ENCODE measurements around the gene MRPL37. TPM values are rescaled to one million over a fixed set of nuclear protein-coding genes. Genes with fewer than 3 reads are reported as not detected.

Gene MRPL37
- total and polyA plus RNA-seq, 2 donors (not counting 3 experiments of a cell fraction or from before 2014, with no cell fraction given) = 45.0 to 109 TPM

- FAIRE-seq = no peak
- CTCF ChIA-PET = interaction anchor here (1.0 to 2.6 kb wide), 11 partner anchors 10 to 299 kb away, joined by 3 to 20 read pairs (median 6); no protein-coding TSS in a partner anchor
Measured at GRCh38 chr1:54200519-54200997, 591 bp downstream of the MRPL37 start.

More at GRCh38 chr1:54200519-54200997, 591 bp downstream of the MRPL37 start:
- peak overlapping the region; percentile 79 for H3K9ac ChIP-seq (replicated peaks; ENCODE audit: extremely low read depth, insufficient read depth, low read length)
- peak overlapping the region; percentile 68 for H3K4me2 ChIP-seq (ENCODE audit: insufficient read depth, low read length)
- H3K4me1 ChIP-seq (ENCODE audit: control insufficient read depth, extremely low read depth, insufficient read depth, low read length) = peaks cover 19% of the 10 kb centered on the region
- dilution Hi-C loops (cut with MboI; ENCODE audit: extremely low pct_ligation_motif_present, low sequenced_read_pairs) = no loop called here
- no peak for DNase-seq (ENCODE audit: low read depth, low spot score)
- no peak for TF ChIP-seq MAX (IDR thresholded peaks at IDR 0.05; ENCODE audit: insufficient read depth, insufficient read length)
- TF ChIP-seq GATA2 (IDR thresholded peaks at IDR 0.05; ENCODE audit: insufficient read depth, insufficient read length, low read depth, low read length) = no peak
- TF ChIP-seq JUN (IDR thresholded peaks at IDR 0.05; ENCODE audit: borderline replicate concordance, insufficient read depth, insufficient read length, low read depth) = no peak
- no peak for TF ChIP-seq MYC (IDR thresholded peaks at IDR 0.05; ENCODE audit: low read depth, low read length)
- no peak for TF ChIP-seq POLR2AphosphoS5 (IDR thresholded peaks at IDR 0.05; ENCODE audit: insufficient read depth, low read depth, low read length)
- no peak for TF ChIP-seq CTCF (IDR thresholded peaks at IDR 0.05; ENCODE audit: extremely low read depth in 1 of 2, insufficient read depth in 1 of 2, low read depth in 1 of 2, low read length in 2 of 2)
- TF ChIP-seq EZH2 (IDR thresholded peaks at IDR 0.05; ENCODE audit: borderline replicate concordance, low read depth, low read length, severe bottlenecking) = no peak
- no peak for TF ChIP-seq FOS (IDR thresholded peaks at IDR 0.05; ENCODE audit: borderline replicate concordance, insufficient read depth, low read length)
- TF ChIP-seq POLR2A (IDR thresholded peaks at IDR 0.05; ENCODE audit: low read depth, low read length) = no peak
- no peaks in the 10 kb centered on the region for H4K20me1 ChIP-seq (replicated peaks; ENCODE audit: control insufficient read depth, extremely low read depth, insufficient read depth, low read length)
- H2AFZ ChIP-seq (ENCODE audit: low read depth, low read length) = peak overlapping the region; percentile 86
- intact Hi-C loops (cut with micrococcal nuclease) = loop anchor here (1.0 to 5.0 kb wide), 4 partner anchors 80 to 287 kb away; partner anchors contain the start of genes SSBP3, TCEANC2 and TMEM59
- H3K79me2 ChIP-seq (ENCODE audit: control insufficient read depth, insufficient read depth, low read length) = peaks cover 28% of the 10 kb centered on the region
- H3K27ac ChIP-seq (ENCODE audit: insufficient read depth, low read depth, low read length) = peak overlapping the region; percentile 55
- H3K4me3 ChIP-seq (replicated peaks in 1 of 3; ENCODE audit: insufficient read depth in 1 of 3, low read depth in 1 of 3, low read length in 3 of 3) = peak overlapping the region; percentile 58 to 67 (median 58)
- BruUV-seq (replicated peaks) = TSS peak; percentile 59
- POLR2A ChIA-PET = no interaction called here
- no peaks in the 10 kb centered on the region for H3K9me1 ChIP-seq (replicated peaks; ENCODE audit: control insufficient read depth, extremely low read depth, insufficient read depth, low read length)
- H3K9me3 ChIP-seq (replicated peaks; ENCODE audit: control insufficient read depth, insufficient read depth, low read length) = no peaks in the 10 kb centered on the region
- no peaks in the 10 kb centered on the region for H3K27me3 ChIP-seq (ENCODE audit: control insufficient read depth in 2 of 2, insufficient read depth in 2 of 2, low read length in 2 of 2)
- peaks cover 6 to 8% of the 10 kb centered on the region in 2 experiments for H3K36me3 ChIP-seq (ENCODE audit: control insufficient read depth in 2 of 2, extremely low read depth in 1 of 2, insufficient read depth in 2 of 2, low read length in 2 of 2)

Data from endothelial cell of umbilical vein (primary cell).